Neural cell (in vitro differentiated cells): Measurements from ENCODE around the gene FNDC10. TPM values are rescaled to one million over a fixed set of nuclear protein-coding genes. Genes with fewer than 3 reads are reported as not detected.

ENCODE experiments used
- H2AFZ ChIP-seq: fragments of 200-600, 300-800 bp; sonication (generic), shearing (Covaris generic); 2 replicates; pipeline ENCODE4 v1.6.0; 2014; ENCODE audit warnings: low read depth, mild to moderate bottlenecking, antibody characterized with exemption, low read length, moderate library complexity
- H3F3A ChIP-seq: fragments of 200-600 bp; shearing (Covaris generic); 2 replicates; pipeline ENCODE4 v1.6.1; 2016; ENCODE audit warnings: mild to moderate bottlenecking, moderate library complexity, mixed read lengths, antibody characterized with exemption, low read length; ENCODE audit not compliant: insufficient read depth, poor library complexity, severe bottlenecking
- H3K27ac ChIP-seq: fragments of 200-600, 300-800 bp; sonication (generic), shearing (Covaris generic); 2 replicates; pipeline ENCODE4 v1.5.1; 2014; ENCODE audit warnings: mild to moderate bottlenecking, low read length, moderate library complexity
- H3K27me3 ChIP-seq: fragments of 300-800, 200-600 bp; sonication (generic), shearing (Covaris generic); 2 replicates; pipeline ENCODE4 v1.6.0; 2014; ENCODE audit warnings: mild to moderate bottlenecking, low read depth, low read length, moderate library complexity; ENCODE audit not compliant: insufficient read depth
- H3K36me3 ChIP-seq: fragments of 300-800, 200-600 bp; sonication (generic), shearing (Covaris generic); 2 replicates; pipeline ENCODE4 v1.5.1; 2014; ENCODE audit warnings: mild to moderate bottlenecking, antibody characterized with exemption, low read length, moderate library complexity; ENCODE audit not compliant: insufficient read depth
- H3K4me2 ChIP-seq: fragments of 300-800, 200-600 bp; sonication (generic), shearing (Covaris generic); 2 replicates; pipeline ENCODE4 v1.6.0; 2014; ENCODE audit warnings: mild to moderate bottlenecking, low read length
- H3K4me3 ChIP-seq: fragments of 300-800, 200-600 bp; sonication (generic), shearing (Covaris generic); 2 replicates; pipeline ENCODE4 v1.5.1; 2014; ENCODE audit warnings: mild to moderate bottlenecking, low read length, moderate library complexity
- H3K79me2 ChIP-seq: fragments of 200-600 bp; shearing (Covaris generic); replicated peaks from 2 replicates; pipeline ENCODE4 v1.6.0; 2014; ENCODE audit warnings: mild to moderate bottlenecking, low read length, moderate library complexity; ENCODE audit not compliant: insufficient read depth
- H3K9ac ChIP-seq: fragments of 300-800, 200-600 bp; sonication (generic), shearing (Covaris generic); 2 replicates; pipeline ENCODE4 v1.6.1; 2016; ENCODE audit warnings: mild to moderate bottlenecking, low read length, mixed read lengths
- H3K9me2 ChIP-seq: fragments of 200-600 bp; shearing (Covaris generic); 2 replicates; pipeline ENCODE4 v1.6.1; 2016; ENCODE audit warnings: mild to moderate bottlenecking, low read length, mixed read lengths; ENCODE audit not compliant: insufficient read depth
- H3K9me3 ChIP-seq: fragments of 200-600, 300-800 bp; sonication (generic), shearing (Covaris generic); 2 replicates; pipeline ENCODE4 v1.6.1; 2016; ENCODE audit warnings: mild to moderate bottlenecking, mixed run types, low read length, moderate library complexity, mixed read lengths
- H4K20me1 ChIP-seq: fragments of 200-600 bp; shearing (Covaris generic); 2 replicates; pipeline ENCODE4 v1.6.1; 2016; ENCODE audit warnings: mild to moderate bottlenecking, mixed run types; ENCODE audit not compliant: insufficient read depth
- CTCF ChIP-seq: fragments of 450-650 bp; IDR thresholded peaks from 2 replicates; pipeline ENCODE4 v1.5.1; 2014; ENCODE audit warnings: antibody characterized with exemption, mild to moderate bottlenecking, moderate library complexity; ENCODE audit not compliant: poor library complexity, severe bottlenecking
- EP300 ChIP-seq: fragments of 450-650 bp; conservative IDR thresholded peaks from 2 replicates; pipeline ENCODE4 v1.6.1; 2014; ENCODE audit warnings: antibody characterized with exemption, mild to moderate bottlenecking, moderate library complexity; ENCODE audit not compliant: poor library complexity, severe bottlenecking
- EZH2 ChIP-seq: fragments of 200-600, 300-800 bp; shearing (Covaris generic), sonication (generic); IDR thresholded peaks from 2 replicates; pipeline ENCODE4 v1.6.1; 2014; ENCODE audit warnings: antibody characterized with exemption, low read length, borderline replicate concordance, mild to moderate bottlenecking; ENCODE audit not compliant: insufficient read depth, poor library complexity, severe bottlenecking
- MXI1 ChIP-seq: fragments of 450-650 bp; conservative IDR thresholded peaks from 2 replicates; pipeline ENCODE4 v1.6.1; 2014; ENCODE audit warnings: antibody characterized with exemption, mild to moderate bottlenecking; ENCODE audit not compliant: poor library complexity, severe bottlenecking
- POLR2AphosphoS5 ChIP-seq: IDR thresholded peaks from 2 replicates; pipeline ENCODE4 v1.6.1; 2012
- RAD21 ChIP-seq: fragments of 450-650 bp; conservative IDR thresholded peaks from 2 replicates; pipeline ENCODE4 v1.6.1; 2014; ENCODE audit warnings: antibody characterized with exemption, mild to moderate bottlenecking, moderate library complexity
- REST ChIP-seq: IDR thresholded peaks from 2 replicates; pipeline ENCODE4 v1.6.1; 2012; ENCODE audit warnings: borderline replicate concordance
- SMC3 ChIP-seq: fragments of 450-650 bp; conservative IDR thresholded peaks from 2 replicates; pipeline ENCODE4 v1.6.1; 2014; ENCODE audit warnings: antibody characterized with exemption, mild to moderate bottlenecking, moderate library complexity; ENCODE audit not compliant: poor library complexity
- TAF1 ChIP-seq: IDR thresholded peaks from 2 replicates; pipeline ENCODE4 v1.6.1; 2012; ENCODE audit warnings: low read depth
- polyA plus RNA-seq: library from polyadenylated mRNA; depleted of rRNA; stranded (reverse); fragments of >200 nt; gene quantifications from 2 replicates; pipeline ENCODE4 v1.2.3, GENCODE V29; 2014

FNDC10 gene
- polyA plus RNA-seq, 1 donor from 2014 or later, result 4.5 TPM

- Histone ChIP-seq H3K4me2 (peak overlapping the region; percentile 64), H3K79me2 (peaks cover 13% of the 10 kb centered on the region), H4K20me1 (no peaks in the 10 kb centered on the region), H3K36me3 (no peaks in the 10 kb centered on the region), H3K9me3 (no peaks in the 10 kb centered on the region), H3K4me3 (peak overlapping the region; percentile 100), H3F3A (no peaks in the 10 kb centered on the region), H3K27me3 (no peaks in the 10 kb centered on the region), H3K27ac (peak overlapping the region; percentile 99), H3K9ac (peak overlapping the region; percentile 99), H3K9me2 (no peaks in the 10 kb centered on the region), H2AFZ (no peak overlapping the region)
- peak; percentile 92 for TF ChIP-seq MXI1
- peak; percentile 40 for TF ChIP-seq RAD21
- TF ChIP-seq REST, result peak; percentile 39
- peak; percentile 20 for TF ChIP-seq SMC3
- TF ChIP-seq POLR2AphosphoS5, result peak; percentile 58
- TF ChIP-seq TAF1, result no peak
- TF ChIP-seq EP300, result no peak
These were observed 15.0 kb upstream of the FNDC10 start for GRCh38 chr1:1614954-1615255.

- peak overlapping the region; percentile 100 for H3K4me3 ChIP-seq
- H3K4me2 ChIP-seq, result peak overlapping the region; percentile 64
- no peaks in the 10 kb centered on the region for H3K9me3 ChIP-seq
- peaks cover 13% of the 10 kb centered on the region for H3K79me2 ChIP-seq
- no peaks in the 10 kb centered on the region for H3F3A ChIP-seq
- H3K27me3 ChIP-seq, result no peaks in the 10 kb centered on the region
- no peaks in the 10 kb centered on the region for H4K20me1 ChIP-seq
- H2AFZ ChIP-seq, result no peak overlapping the region
- no peaks in the 10 kb centered on the region for H3K36me3 ChIP-seq
- no peaks in the 10 kb centered on the region for H3K9me2 ChIP-seq
- peak overlapping the region; percentile 99 for H3K9ac ChIP-seq
- TF ChIP-seq EP300 (no peak), MXI1 (no peak), EZH2 (no peak), POLR2AphosphoS5 (no peak), RAD21 (no peak)
- peak overlapping the region; percentile 99 for H3K27ac ChIP-seq
These were observed 14.4 kb upstream of the FNDC10 start for GRCh38 chr1:1614204-1614953.

- H2AFZ ChIP-seq, result no peak overlapping the region
- H3K9ac ChIP-seq, result peak overlapping the region; percentile 99
- H3K9me2 ChIP-seq, result no peaks in the 10 kb centered on the region
- no peak for TF ChIP-seq POLR2AphosphoS5
- no peak for TF ChIP-seq CTCF
- TF ChIP-seq EZH2, result no peak
- no peak for TF ChIP-seq SMC3
- no peak for TF ChIP-seq REST
- no peak for TF ChIP-seq TAF1
- no peak for TF ChIP-seq RAD21
- H3K27me3 ChIP-seq, result no peaks in the 10 kb centered on the region
- H3K79me2 ChIP-seq, result peaks cover 13% of the 10 kb centered on the region
- peak overlapping the region; percentile 100 for H3K4me3 ChIP-seq
- H3K27ac ChIP-seq, result no peak overlapping the region
- H4K20me1 ChIP-seq, result no peaks in the 10 kb centered on the region
- H3F3A ChIP-seq, result no peaks in the 10 kb centered on the region
- H3K9me3 ChIP-seq, result no peaks in the 10 kb centered on the region
- no peaks in the 10 kb centered on the region for H3K36me3 ChIP-seq
- peak overlapping the region; percentile 64 for H3K4me2 ChIP-seq
These were observed 13.7 kb upstream of the FNDC10 start for GRCh38 chr1:1613509-1614082.
